KMS-11 (cell line): ENCODE data around the gene ASS1.

Source experiments
- H2AFZ ChIP-seq: fragments of 200-600 bp; sonication (generic); 2 replicates; pipeline ENCODE4 v1.6.1; 2016; ENCODE audit warnings: antibody characterized with exemption, mixed run types, low read depth
- H3K27ac ChIP-seq: fragments of 200-600 bp; sonication (generic); 2 replicates; pipeline ENCODE4 v1.6.1; 2016; ENCODE audit warnings: mild to moderate bottlenecking, mixed run types
- H3K27me3 ChIP-seq: fragments of 200-600 bp; sonication (generic); 2 replicates; pipeline ENCODE4 v1.6.1; 2017; ENCODE audit warnings: mild to moderate bottlenecking, low read depth, mixed run types, moderate library complexity; ENCODE audit not compliant: insufficient read depth
- H3K36me3 ChIP-seq: fragments of 200-600 bp; sonication (generic); 2 replicates; pipeline ENCODE4 v1.6.1; 2017; ENCODE audit warnings: mild to moderate bottlenecking, mixed run types; ENCODE audit not compliant: insufficient read depth
- H3K4me1 ChIP-seq: fragments of 200-600 bp; sonication (generic); 2 replicates; pipeline ENCODE4 v1.6.1; 2016; ENCODE audit warnings: mild to moderate bottlenecking, low read depth, mixed run types; ENCODE audit not compliant: poor library complexity, severe bottlenecking
- H3K4me2 ChIP-seq: fragments of 200-600 bp; sonication (generic); 2 replicates; pipeline ENCODE4 v1.7.0; 2016; ENCODE audit warnings: mild to moderate bottlenecking, mixed run types
- H3K4me3 ChIP-seq: fragments of 200-600 bp; sonication (generic); IDR thresholded peaks from 2 replicates; pipeline ENCODE4 v1.6.1; 2017; ENCODE audit warnings: low read depth, low read length, mixed read lengths; ENCODE audit not compliant: insufficient read depth
- H3K79me2 ChIP-seq: fragments of 200-600 bp; sonication (generic); 2 replicates; pipeline ENCODE4 v1.6.1; 2016; ENCODE audit warnings: low read depth, mixed run types; ENCODE audit not compliant: insufficient read depth
- H3K9ac ChIP-seq: fragments of 200-600 bp; sonication (generic); 2 replicates; pipeline ENCODE4 v1.6.1; 2016; ENCODE audit warnings: mild to moderate bottlenecking, mixed run types
- H4K20me1 ChIP-seq: fragments of 200-600 bp; sonication (generic); 2 replicates; pipeline ENCODE4 v1.6.1; 2016; ENCODE audit warnings: mild to moderate bottlenecking, mixed run types; ENCODE audit not compliant: insufficient read depth
- TF ChIP-seq, protein P1 (sequence below): fragments of 200-600 bp; sonication (generic); conservative IDR thresholded peaks from 2 replicates; pipeline ENCODE4 v1.6.1; 2017; ENCODE audit warnings: low read depth, mild to moderate bottlenecking, antibody characterized with exemption, low read length, moderate library complexity, mixed read lengths

ASS1 gene

DNA sequence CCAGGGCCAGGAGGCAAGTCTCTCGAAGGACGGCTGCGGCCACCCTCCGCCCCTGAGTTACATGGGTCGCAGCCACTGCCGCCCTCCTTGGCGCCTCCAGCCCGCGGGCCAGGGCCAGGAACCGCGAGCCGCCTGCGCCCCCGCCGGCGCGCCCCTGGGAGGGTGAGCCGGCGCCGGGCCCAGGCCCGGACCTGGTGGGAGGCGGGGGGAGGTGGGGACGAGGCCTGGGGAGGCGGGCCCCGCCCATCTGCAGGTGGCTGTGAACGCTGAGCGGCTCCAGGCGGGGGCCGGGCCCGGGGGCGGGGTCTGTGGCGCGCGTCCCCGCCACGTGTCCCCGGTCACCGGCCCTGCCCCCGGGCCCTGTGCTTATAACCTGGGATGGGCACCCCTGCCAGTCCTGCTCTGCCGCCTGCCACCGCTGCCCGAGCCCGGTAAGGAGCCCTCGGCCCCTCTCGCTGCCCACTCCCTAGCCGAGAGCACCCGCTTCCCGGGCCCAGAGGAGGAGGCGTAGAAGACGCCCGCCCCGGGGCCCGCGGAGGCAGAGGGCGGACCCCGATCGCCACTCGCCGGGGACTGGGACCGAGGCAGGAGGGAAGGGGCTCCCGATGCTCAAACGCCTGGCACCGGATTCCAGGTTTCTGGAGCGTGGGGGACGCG is at the start of gene ASS1:
ASS1 (plus strand) TSS at position 397 of the 657 bp plus-strand sequence. CDS start 7,268 bp downstream, outside the sequence.
- no peaks in the 10 kb centered on the region for H3K36me3 ChIP-seq
- TF ChIP-seq, protein P1, sequence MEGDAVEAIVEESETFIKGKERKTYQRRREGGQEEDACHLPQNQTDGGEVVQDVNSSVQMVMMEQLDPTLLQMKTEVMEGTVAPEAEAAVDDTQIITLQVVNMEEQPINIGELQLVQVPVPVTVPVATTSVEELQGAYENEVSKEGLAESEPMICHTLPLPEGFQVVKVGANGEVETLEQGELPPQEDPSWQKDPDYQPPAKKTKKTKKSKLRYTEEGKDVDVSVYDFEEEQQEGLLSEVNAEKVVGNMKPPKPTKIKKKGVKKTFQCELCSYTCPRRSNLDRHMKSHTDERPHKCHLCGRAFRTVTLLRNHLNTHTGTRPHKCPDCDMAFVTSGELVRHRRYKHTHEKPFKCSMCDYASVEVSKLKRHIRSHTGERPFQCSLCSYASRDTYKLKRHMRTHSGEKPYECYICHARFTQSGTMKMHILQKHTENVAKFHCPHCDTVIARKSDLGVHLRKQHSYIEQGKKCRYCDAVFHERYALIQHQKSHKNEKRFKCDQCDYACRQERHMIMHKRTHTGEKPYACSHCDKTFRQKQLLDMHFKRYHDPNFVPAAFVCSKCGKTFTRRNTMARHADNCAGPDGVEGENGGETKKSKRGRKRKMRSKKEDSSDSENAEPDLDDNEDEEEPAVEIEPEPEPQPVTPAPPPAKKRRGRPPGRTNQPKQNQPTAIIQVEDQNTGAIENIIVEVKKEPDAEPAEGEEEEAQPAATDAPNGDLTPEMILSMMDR = no peak

DNA sequence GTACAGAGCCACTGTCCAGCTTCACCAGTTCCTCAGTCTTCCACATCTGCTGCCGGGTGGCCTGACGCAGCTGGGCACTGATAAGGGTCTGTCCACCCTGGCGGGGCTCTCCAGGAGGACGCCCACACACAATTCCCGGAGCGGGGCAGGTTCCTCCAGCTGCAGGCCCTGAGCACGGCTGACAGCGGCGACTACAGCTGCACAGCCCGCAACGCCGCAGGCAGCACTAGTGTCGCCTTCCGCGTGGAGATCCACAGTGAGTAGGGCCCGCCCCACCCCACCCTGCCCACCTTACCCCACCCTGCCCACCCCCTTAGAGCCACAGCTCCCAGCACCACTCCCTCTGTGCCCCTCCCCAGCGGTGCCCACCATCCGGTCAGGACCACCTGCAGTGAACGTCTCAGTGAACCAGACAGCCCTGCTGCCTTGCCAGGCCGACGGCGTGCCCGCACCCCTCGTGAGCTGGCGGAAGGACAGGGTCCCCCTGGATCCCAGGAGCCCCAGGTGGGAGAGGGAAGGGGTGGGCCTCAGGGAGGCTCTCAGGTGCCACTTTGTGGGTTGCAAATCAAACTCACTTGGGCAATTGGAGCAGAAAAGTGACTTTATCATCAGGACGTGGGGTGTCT is 48.8 kb upstream of the ASS1 start:
- no peaks in the 10 kb centered on the region for H4K20me1 ChIP-seq
- H3K4me3 ChIP-seq = no peak overlapping the region
- H3K4me1 ChIP-seq = no peaks in the 10 kb centered on the region
- H3K27me3 ChIP-seq = peaks cover 83% of the 10 kb centered on the region
- H3K27ac ChIP-seq = no peak overlapping the region
- TF ChIP-seq, protein P1 = no peak
- H3K4me2 ChIP-seq = no peak overlapping the region
- H3K9ac ChIP-seq = no peak overlapping the region
- H3K36me3 ChIP-seq = no peaks in the 10 kb centered on the region
- H2AFZ ChIP-seq = no peak overlapping the region
- no peaks in the 10 kb centered on the region for H3K79me2 ChIP-seq

More for the DNA sequence above, at the start of gene ASS1:
- H3K4me2 ChIP-seq = peak within 1 kb of the TSS; percentile 33; the same call in 1 of the 2 replicates
- H2AFZ ChIP-seq = peak within 1 kb of the TSS; percentile 59
- no peak within 1 kb of the TSS for H3K9ac ChIP-seq
- H3K4me3 ChIP-seq = no peak within 1 kb of the TSS
- peaks cover 8% of the 10 kb centered on the region for H3K4me1 ChIP-seq
- H3K27me3 ChIP-seq = peaks cover 25% of the 10 kb centered on the region; the same call in 1 of the 2 replicates
- H3K79me2 ChIP-seq = no peaks in the 10 kb centered on the region
- H4K20me1 ChIP-seq = no peaks in the 10 kb centered on the region
- no peak within 1 kb of the TSS for H3K27ac ChIP-seq

DNA sequence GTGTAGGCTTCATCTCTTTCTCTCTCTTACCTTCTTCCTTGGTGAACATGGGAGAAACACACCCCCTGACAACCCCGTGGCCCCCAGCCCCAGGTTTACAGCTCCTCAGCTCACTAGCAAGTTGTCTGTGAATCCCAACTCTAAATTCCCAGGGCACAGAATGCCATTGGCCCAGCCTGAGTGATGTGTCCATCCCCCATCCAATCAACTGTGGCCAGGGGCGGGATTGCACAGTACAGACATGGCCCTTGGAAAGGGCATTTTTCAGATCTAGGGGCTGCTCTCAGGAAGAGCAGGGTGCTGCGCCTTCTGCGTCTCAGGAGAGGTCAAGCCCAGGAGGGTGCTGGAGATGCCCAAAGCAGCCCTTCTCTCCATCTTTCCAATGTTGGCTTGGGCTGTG is 48.2 kb upstream of the ASS1 start:
- no peak overlapping the region for H3K27ac ChIP-seq
- no peak overlapping the region for H3K4me3 ChIP-seq
- no peak overlapping the region for H2AFZ ChIP-seq
- no peak overlapping the region for H3K9ac ChIP-seq
- H3K79me2 ChIP-seq = no peaks in the 10 kb centered on the region
- H3K4me2 ChIP-seq = no peak overlapping the region
- TF ChIP-seq, protein P1 = no peak
- H3K27me3 ChIP-seq = peaks cover 83% of the 10 kb centered on the region
- H4K20me1 ChIP-seq = no peaks in the 10 kb centered on the region
- H3K36me3 ChIP-seq = no peaks in the 10 kb centered on the region
- no peaks in the 10 kb centered on the region for H3K4me1 ChIP-seq

DNA sequence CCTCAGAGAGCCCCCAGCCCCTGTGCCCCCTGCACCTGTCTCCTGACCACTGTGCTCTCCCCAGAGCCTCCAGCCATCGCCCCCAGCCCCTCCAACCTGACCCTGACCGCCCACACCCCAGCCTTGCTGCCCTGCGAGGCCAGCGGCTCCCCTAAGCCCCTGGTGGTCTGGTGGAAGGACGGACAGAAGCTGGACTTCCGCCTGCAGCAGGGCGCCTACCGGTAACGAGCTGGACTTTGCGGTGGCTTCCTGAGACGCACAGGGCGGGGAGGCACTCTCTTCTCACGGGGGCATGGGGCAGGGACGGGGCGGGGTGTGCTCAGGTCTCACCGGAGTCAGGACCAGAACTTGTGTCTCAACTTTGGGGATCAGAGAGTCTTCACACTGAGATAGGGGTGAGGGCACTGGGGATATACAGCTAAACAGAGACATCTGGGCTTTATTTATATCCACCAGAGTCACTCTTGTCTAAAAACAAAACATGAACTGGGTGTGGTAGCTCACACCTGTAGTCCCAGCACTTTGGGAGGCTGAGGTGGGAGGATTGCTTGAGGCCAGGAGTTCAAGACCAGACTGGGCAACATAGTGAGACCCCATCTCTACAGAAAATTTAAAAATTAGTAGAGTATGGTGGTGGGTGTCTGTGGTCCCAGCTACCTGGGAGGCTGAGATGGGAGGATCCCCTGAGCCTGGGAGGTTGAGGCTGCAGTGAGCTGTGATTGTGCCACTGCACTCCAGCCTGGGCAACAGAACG is 46.1 kb upstream of the ASS1 start:
- Histone ChIP-seq H3K36me3 (no peaks in the 10 kb centered on the region), H3K4me1 (no peaks in the 10 kb centered on the region), H3K9ac (no peak overlapping the region), H2AFZ (no peak overlapping the region), H3K4me3 (no peak overlapping the region), H3K79me2 (no peaks in the 10 kb centered on the region), H3K27me3 (peaks cover 85% of the 10 kb centered on the region), H3K4me2 (no peak overlapping the region), H3K27ac (no peak overlapping the region), H4K20me1 (no peaks in the 10 kb centered on the region)
- TF ChIP-seq, protein P1 = no peak
